ENCODE data around the gene CEP350.
"Not testable (repeated sequence)": the region's sequence is repeated elsewhere in the genome, so short reads cannot be mapped to it uniquely, and the experiment has no call there.

CEP350 gene

GRCh38 chr1:179984101-179984500, 29.5 kb downstream of the CEP350 start:
- DNase-seq (ENCODE audit: low read depth in 2 of 2), result no peak

GRCh38 chr1:179984942-179985341, 30.3 kb downstream of the CEP350 start:
- DNase-seq (ENCODE audit: low read depth in 2 of 2), result no peak

- no peak for DNase-seq (ENCODE audit: low read depth in 2 of 2)
These were observed 36.2 kb downstream of the CEP350 start for GRCh38 chr1:179990847-179991246.

GRCh38 chr1:179995576-179995975, 41.0 kb downstream of the CEP350 start:
- no peak for DNase-seq (ENCODE audit: low read depth in 2 of 2)

DNA sequence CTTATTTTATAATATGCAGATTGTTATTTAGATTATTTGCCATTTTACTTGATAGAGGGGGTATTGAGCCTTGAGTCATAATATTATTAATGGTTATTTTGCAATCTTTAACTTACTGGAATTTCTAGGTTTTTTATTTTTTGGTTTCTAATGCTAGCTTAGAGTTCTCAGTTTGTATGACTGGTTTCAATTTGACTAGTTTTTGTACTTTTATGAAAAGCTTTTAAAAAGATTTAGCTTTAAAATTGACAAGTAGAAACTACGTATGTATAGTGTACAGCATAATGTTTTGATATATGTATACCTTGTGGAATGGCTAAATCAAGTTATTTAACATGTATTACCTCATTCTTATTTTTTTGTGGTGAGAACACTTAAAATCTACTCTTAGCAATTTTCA, 41.5 kb downstream of the CEP350 start:
- no peak for DNase-seq (ENCODE audit: low read depth in 2 of 2)

- DNase-seq (ENCODE audit: low read depth in 2 of 2), result no peak
These were observed 46.0 kb downstream of the CEP350 start for GRCh38 chr1:180000575-180000974.

GRCh38 chr1:180002437-180002836, 47.8 kb downstream of the CEP350 start:
- DNase-seq (ENCODE audit: low read depth in 2 of 2), result no peak

GRCh38 chr1:180003026-180003695, 48.6 kb downstream of the CEP350 start:
- DNase-seq (ENCODE audit: low read depth in 2 of 2), result no peak

DNA sequence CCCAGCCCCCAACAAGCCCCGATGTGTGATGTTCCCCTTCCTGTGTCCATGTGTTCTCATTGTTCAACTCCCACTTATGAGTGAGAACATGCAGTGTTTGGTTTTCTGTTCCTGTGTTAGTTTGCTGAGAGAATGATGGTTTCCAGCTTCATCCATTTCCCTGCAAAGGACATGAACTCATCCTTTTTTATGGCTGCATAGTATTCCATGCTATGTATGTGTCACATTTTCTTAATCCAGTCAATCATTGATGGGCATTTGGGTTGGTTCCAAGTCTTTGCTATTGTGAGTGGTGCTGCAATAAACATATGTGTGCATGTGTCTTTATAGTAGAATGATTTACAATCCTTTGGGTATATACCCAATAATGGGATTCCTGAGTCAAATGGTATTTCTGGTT, 52.2 kb downstream of the CEP350 start:
- DNase-seq (ENCODE audit: low read depth in 2 of 2), result not testable (repeated sequence)

- DNase-seq (ENCODE audit: low read depth in 2 of 2), result no peak
These were observed 65.4 kb downstream of the CEP350 start for GRCh38 chr1:180020017-180020416.

GRCh38 chr1:180026556-180026955, 71.9 kb downstream of the CEP350 start:
- DNase-seq (ENCODE audit: low read depth in 2 of 2), result no peak

- DNase-seq (ENCODE audit: low read depth in 2 of 2), result no peak
These were observed 73.4 kb downstream of the CEP350 start for GRCh38 chr1:180027949-180028445.

DNA sequence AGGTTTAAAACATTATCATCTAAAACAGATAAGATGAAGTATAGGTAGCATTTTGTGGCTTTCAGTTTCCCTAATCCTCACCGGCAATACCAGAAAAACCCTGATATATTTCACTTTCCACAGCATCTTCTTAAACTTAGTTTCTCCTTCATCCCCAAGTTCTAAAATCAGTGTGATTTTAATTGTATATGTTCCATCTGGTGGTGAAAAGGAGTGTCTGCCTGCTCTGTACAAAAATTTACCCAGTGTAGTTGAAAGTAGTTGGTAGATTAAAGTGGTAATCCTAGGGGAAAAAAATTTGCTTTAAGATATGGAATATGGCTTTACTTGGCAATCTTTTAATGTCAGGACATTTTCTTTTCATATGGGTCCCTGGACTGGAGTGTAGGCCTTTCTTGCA, 74.3 kb downstream of the CEP350 start:
- DNase-seq (ENCODE audit: low read depth in 2 of 2), result no peak

GRCh38 chr1:180029524-180030135, 75.0 kb downstream of the CEP350 start:
- no peak for DNase-seq (ENCODE audit: low read depth in 2 of 2)

DNA sequence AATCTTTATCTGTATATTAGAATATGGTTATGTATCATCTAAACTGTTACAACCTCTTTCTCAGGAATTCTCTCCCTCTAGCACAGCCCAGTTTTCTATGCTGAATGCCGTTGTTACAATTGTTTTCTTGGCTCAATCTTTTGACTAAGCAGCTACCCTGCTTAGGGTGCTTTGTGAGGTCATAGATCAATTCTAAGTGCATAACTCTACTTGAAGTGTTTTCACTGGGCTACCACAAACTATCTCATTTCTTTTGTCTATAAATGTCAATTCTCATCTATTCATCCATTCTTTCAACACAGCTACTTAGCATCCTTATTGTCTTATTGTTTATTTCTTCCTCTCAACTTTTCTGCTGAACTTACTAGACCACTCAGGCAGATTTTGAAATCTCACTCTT, 77.1 kb downstream of the CEP350 start:
- no peak for DNase-seq (ENCODE audit: low read depth in 2 of 2)

DNA sequence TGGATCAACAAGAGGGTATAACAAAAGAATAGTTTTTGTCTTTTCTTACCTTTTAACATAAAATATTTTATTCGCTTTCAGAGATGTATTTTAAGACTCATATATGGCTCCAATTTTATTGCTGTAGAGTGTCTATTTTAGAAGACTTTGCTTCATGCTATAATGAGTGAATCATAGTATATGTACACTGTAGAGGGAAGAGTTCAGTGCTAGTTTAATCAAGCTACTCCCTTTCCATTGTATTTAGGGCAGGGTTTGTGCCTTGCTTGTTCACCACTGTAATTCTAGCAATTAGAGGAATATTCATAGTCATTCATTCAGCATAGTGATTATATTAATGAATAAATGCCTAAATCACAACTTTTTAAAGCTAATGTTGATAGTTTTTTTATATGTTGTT, 78.8 kb downstream of the CEP350 start:
- DNase-seq (ENCODE audit: low read depth in 2 of 2), result no peak

GRCh38 chr1:180040034-180040433, 85.4 kb downstream of the CEP350 start:
- DNase-seq (ENCODE audit: low read depth in 2 of 2), result no peak

GRCh38 chr1:180041582-180041981, 87.0 kb downstream of the CEP350 start:
- DNase-seq (ENCODE audit: low read depth in 2 of 2), result no peak

- DNase-seq (ENCODE audit: low read depth in 2 of 2), result no peak
These were observed 88.5 kb downstream of the CEP350 start for GRCh38 chr1:180042988-180043622.

- DNase-seq (ENCODE audit: low read depth in 2 of 2), result no peak
These were observed 89.2 kb downstream of the CEP350 start for GRCh38 chr1:180043785-180044184.

- no peak for DNase-seq (ENCODE audit: low read depth in 2 of 2)
These were observed 92.1 kb downstream of the CEP350 start for GRCh38 chr1:180046674-180047073.

DNA sequence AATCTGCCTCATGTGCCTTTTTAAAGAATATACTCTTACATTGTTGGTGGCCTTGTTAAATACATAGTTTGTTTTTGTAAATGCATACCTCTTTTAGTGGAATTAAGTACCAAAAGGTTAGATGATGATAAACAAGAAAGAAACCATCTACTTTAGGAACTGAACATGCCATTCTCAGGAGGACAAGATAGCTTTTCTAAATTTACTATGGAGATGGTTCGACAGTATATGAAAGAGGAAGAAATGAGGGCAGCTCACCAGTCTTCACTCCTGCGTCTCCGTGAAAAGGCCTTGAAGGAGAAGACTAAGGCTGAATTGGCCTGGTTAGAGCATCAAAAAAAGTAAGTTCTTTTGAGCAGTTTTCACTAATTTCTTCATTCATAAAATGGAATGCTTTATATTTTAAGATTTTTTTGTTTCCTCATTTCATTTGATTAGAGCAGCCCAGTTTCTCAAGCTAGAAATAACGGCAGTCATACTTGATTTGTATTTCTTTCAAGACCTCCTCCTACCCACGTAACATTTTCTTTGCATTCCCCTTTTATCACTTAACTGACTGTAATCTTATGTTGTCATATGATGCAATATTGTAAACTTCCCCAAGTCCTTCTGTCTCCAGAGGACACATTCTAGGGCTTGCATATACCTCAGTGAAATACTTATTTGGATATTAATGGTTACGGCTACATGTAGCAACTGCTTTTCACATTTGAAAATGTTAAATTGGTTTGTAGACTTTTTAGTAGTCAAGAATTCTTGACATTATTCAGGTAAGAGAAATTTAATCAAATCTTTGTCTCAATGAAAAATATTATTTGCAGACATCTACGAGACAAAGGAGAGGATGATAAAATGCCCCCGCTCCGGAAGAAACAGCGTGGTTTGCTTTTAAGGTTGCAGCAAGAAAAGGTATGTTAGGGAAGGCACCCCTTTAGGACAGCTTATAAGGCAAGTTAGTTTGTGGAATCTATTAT, 99.3 kb downstream of the CEP350 start:
- no peak for DNase-seq (ENCODE audit: low read depth in 2 of 2)

Data from activated CD8-positive, alpha-beta memory T cell treated with anti-CD3 and anti-CD28 coated beads for 4 hours (primary cell).